ENCODE data around the gene PRODH.
"Not testable (repeated sequence)": the region's sequence is repeated elsewhere in the genome, so short reads cannot be mapped to it uniquely, and the experiment has no call there.

The PRODH gene

DNA sequence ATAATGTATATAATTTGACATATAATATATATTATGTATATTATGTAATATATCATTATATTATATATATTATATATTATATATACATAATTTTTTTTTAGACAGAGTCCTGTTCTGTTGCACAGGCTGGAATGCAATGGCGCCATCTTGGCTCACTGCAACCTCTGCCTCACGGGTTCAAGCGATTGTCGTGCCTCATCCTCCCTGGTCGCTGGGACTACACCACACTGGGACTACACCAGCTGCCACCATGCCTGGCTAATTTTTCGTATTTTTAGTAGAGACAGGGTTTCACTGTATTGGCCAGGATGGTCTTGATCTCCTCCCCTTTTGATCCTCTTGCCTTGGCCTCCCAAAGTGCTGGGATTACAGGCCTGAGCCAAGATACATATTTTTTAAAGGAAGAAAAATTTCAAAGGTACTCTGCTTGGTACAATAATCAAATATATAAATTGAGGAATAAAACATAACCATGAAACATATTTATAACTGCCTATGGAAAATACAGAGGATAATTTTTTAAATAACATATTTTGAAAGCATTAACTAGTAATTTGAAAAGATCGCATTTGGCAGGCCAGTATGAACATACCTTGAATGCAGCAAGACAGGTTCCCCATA is 39.9 kb downstream of the PRODH start:
- DNase-seq = not testable (repeated sequence)

DNA sequence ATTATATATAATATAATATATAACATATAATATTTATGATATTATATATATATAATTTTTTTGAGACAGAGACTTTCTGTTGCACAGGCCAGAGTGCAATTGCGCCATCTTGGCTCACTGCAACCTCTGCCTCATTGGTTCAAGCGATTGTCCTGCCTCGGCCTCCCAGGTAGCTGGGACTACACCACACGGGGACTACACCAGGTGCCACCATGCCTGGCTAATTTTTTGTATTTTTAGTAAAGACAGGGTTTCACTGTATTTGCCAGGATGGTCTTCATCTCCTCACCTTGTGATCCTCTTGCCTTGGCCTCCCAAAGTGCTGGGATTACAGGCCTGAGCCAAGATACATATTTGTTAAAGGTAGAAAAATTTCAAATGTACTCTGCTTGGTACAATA is 42.3 kb downstream of the PRODH start:
- DNase-seq = not testable (repeated sequence)

DNA sequence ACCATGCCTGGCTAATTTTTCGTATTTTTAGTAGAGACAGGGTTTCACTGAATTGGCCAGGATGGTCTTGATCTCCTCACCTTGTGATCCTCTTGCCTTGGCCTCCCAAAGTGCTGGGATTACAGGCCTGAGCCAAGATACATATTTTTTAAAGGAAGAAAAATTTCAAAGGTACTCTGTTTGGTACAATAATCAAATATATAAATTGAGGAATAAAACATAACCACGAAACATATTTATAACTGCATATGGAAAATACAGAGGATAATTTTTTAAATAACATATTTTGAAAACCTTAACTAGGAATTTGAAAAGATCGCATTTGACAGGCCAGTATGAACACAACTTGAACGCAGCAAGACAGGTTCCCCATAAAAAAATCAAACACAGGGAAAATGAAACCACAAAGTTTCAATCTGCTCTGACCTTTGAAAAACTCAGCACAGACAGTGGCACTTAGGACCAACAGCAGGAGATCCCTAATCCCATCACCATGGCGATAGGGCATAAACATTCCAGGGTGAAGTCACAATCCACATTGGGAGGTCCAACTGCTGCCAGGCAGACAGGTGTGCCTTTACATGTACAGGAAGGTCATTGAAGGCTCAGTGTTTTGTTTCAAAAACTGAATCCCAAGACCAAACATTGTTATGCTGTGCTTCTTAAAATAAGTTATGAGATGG is 45.4 kb downstream of the PRODH start:
- DNase-seq = not testable (repeated sequence)

DNA sequence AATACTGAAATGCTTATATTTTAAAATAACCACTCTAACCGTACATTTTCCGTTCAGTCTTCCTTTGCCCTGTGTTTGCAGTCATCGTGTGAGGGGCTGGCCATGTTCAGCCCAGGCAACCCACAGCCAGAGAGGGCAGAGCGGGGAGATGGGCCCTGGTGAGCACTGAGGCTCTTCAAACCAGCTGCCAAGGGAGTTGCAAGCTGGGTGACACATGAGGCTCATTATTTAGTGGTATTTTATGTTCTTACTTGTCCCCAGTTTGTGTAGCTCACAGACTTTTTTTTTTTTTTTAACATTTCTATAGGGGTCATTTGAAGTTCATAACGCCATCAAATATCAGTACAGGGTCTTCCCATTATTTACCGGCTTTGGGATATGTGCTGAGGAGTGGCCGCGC is 48.0 kb downstream of the PRODH start:
- DNase-seq = no peak

DNA sequence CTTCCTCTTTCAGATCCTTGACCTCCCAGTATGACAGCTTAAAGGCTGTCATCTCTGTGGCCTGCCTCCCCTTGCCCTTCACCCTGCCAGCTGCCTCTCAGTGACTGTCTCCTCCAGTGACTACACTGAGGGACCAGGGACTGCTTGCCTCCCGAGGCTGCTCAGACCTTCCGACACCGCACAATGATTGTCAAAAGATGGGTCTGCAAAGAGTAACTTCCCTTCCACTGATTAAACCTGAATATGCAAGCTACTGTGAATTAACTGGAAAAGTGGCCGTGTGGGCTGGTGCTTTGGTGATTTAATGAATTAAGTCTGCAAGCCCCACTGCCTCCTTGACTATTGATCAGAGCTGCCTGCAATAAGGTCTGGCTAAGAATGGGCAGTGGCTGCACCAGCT is 51.6 kb downstream of the PRODH start:
- DNase-seq = not testable (repeated sequence)

DNA sequence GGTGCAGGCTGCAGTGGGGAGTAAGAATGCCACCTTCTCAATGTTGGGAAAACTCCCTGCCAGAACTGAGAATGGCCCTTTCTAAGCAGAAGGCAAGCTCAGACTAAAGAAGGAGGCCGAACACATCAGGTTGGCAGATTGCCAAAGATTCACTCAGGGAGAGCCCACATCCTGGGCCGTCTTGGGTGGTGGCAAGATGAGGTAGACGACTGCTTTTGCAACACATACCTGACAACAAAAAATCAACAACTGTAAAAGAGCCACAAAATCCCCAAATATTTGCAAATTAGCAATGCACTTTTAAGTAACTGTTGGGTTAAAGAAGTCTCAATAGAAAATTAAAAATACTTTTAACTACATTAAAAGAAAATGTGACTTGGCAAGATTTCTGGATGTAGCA is 54.8 kb downstream of the PRODH start:
- DNase-seq = not testable (repeated sequence)

Data from HCEC 1CT (cell line).